ENCODE results near the gene SYNPO2.

SYNPO2 gene, protein sequence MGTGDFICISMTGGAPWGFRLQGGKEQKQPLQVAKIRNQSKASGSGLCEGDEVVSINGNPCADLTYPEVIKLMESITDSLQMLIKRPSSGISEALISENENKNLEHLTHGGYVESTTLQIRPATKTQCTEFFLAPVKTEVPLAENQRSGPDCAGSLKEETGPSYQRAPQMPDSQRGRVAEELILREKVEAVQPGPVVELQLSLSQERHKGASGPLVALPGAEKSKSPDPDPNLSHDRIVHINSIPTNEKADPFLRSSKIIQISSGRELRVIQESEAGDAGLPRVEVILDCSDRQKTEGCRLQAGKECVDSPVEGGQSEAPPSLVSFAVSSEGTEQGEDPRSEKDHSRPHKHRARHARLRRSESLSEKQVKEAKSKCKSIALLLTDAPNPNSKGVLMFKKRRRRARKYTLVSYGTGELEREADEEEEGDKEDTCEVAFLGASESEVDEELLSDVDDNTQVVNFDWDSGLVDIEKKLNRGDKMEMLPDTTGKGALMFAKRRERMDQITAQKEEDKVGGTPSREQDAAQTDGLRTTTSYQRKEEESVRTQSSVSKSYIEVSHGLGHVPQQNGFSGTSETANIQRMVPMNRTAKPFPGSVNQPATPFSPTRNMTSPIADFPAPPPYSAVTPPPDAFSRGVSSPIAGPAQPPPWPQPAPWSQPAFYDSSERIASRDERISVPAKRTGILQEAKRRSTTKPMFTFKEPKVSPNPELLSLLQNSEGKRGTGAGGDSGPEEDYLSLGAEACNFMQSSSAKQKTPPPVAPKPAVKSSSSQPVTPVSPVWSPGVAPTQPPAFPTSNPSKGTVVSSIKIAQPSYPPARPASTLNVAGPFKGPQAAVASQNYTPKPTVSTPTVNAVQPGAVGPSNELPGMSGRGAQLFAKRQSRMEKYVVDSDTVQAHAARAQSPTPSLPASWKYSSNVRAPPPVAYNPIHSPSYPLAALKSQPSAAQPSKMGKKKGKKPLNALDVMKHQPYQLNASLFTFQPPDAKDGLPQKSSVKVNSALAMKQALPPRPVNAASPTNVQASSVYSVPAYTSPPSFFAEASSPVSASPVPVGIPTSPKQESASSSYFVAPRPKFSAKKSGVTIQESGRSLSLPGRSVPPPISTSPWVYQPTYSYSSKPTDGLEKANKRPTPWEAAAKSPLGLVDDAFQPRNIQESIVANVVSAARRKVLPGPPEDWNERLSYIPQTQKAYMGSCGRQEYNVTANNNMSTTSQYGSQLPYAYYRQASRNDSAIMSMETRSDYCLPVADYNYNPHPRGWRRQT

DNA sequence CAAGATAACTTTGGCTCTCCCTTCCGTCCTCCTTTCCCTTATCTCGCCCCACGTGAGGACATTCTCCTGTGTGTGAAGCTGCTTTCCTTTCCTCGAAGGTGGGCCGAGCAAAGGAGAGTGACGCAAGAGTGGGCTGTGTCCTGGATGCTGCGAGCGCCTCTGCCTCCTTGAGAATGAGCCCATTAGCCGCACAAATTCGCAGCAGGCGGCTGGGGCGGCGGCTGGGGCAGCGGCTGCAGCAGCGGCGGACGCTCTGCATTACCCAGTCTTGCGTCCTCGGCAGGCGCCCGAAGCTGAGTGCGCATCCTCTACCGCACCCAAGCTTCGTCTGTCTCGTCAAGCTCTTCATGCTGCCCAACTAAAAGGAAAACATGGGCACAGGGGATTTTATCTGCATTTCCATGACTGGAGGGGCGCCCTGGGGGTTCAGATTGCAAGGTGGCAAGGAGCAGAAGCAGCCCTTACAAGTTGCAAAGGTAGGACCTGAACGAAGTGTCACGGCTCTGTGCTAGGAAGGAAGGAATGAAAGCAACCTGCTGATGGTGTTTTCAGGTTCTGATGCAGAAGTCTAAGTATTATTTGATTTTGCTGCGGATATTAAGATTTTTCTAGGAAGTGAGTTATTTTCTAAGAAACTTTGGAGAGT, at the start of gene SYNPO2:
Gene SYNPO2 (plus strand): TSS at position 189 of the 646 bp plus-strand sequence. CDS start 183 bp downstream, at position 372.
- peak in 1 of 3 experiments; percentile 44 for DNase-seq (ENCODE audit: low read depth in 3 of 3)

DNA sequence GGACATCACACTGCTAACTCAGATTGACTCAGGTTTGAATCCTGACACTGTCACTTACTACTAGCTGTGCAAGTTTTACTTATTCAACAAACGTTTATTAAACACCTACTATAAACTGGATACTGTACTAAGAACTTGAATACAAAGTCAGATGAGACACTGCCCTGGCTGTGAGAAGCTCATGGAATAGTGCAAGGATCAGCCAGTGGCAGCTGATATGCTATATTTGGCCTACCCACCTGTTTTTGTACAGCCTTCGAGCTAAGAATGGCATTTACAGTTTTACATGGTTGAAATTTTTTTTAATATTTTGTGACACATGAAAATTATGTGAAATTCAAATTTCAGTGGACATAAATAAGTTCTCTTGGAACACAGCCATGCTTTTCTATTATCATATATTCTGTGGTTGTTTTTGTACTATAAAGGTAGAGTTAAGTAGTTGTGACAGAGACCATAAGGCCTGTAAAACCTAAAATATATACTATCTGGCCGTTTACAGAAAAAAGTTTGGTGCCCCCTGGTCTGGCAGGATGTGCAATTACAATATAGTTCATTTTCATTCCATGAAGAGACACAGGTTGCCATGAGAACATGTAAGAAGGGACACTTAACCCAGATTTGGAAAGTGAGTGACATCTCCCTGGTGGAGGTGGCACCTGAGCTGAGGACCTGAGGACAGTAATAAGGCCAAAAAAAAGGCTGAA, 49.3 kb upstream of the SYNPO2 start:
- no peak for DNase-seq (ENCODE audit: low read depth in 3 of 3)

DNA sequence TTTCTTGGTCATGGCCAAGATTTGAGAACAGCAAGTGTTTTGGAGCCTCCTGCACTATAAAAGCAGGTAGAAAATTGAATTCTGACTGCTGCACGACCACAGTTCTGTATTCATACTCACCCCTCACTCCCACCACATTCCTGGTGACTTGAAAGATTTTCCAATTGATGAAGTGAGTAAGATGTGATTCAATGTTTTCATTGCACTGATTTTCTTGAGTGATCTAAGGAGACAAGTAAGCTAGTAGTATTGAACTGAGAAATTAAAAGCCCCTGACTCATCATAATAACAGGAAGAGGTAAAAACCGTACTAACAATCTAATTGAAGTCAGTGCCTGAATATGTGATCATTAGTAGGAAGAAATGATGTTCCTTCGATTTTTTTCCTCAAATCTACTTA, 46.6 kb upstream of the SYNPO2 start:
- no peak for DNase-seq (ENCODE audit: low read depth in 3 of 3)

DNA sequence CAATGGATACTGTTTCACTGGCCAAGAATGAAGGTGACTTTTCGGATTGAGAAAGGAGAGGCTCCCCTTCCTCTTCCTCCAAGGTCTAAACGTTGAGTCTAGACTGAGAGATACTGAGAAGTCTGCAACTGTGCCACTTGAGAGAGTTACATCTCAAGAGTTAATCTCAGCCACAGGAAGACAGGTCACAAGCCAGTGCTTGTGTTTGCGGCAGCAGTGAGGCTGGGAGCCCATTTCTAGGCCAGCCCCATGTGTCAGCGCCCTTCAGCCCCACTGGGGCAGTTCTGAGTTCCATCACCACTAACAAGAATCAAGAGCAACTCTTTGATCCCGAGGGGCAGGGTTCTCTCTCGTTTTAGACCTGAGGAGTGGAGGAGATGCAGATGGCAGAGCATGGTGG, 45.4 kb upstream of the SYNPO2 start:
- DNase-seq (ENCODE audit: low read depth in 3 of 3), result no peak

DNA sequence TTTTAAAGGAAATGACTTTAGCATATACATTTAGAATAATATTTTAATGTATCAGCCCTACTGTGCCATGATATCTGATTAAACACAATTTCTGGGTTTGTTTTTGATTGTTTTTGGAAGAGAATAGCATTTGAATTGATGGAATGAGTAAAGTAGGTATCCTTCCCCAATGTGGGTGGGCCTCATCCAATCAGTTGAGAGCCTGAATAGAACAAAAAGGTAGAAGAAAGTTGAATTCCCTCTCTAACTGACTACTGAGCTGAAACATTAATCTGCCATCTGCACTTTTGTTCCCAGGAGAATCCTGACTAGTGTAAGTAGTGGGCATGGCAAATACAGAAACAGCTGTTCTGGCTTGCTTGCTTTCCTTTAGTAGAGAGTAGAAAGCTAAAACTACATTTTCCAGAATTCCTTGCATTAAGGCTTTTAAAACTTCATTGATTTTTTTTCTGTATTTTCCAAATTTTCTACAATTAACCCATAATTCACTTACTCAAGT, 43.1 kb upstream of the SYNPO2 start:
- no peak for DNase-seq (ENCODE audit: low read depth in 3 of 3)

DNA sequence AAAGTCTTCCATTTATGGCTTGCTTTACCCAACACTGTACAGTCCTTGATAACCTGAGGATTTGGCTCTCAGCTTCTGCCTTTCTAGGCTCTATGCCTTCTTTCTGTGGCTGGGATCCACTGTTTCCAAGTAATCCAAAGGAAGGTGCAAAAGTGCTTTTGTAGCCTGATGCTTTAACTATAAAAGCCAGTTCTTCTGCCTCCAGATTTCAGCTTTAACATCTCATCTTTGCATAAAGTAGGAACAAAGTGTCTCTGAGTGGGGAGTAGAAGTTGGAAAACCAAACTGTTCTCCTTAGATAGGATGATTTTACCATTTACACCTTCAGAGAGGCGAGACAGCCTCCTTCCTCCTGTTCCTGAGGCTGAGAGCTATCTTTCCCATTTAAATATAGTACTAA, 41.7 kb upstream of the SYNPO2 start:
- no peak for DNase-seq (ENCODE audit: low read depth in 3 of 3)

DNA sequence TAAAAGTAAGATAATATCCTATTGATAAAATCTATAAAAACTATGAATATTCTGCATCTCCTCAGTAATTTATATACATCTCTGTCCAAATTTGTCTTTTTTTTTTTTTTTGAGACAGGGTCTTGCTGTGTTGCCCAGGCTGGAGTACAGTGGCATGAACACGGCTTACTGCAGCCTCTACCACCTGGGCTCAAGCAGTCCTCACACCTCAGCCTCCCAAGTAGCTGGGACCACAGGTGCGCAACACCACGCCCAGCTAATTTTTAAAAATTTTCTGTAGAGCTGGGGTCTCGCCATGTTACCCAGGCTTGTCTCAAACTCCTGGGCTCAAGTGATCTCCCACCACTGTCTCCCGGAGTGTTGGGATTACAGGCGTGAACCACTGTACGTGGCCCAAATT, 40.4 kb upstream of the SYNPO2 start:
- DNase-seq (ENCODE audit: low read depth in 3 of 3), result no peak

DNA sequence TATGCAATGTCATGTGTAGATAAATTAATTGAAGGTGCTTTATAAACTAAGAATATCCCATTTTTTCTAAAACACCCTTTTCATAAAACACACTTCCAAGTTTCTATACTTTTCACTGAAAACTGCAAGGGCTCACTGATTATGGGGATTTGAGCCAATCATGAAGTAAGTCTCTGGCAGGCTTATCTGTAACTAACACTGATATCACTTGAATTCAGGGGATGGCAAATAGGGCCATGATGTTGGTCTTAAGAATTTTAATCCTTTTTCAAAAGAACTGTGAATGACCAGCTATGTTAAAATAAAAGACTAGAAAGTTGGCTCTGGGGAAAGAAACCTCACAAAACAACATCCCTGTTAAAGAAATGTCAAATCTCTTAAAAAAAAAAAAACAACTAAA, 39.8 kb upstream of the SYNPO2 start:
- DNase-seq (ENCODE audit: low read depth in 3 of 3), result no peak

DNA sequence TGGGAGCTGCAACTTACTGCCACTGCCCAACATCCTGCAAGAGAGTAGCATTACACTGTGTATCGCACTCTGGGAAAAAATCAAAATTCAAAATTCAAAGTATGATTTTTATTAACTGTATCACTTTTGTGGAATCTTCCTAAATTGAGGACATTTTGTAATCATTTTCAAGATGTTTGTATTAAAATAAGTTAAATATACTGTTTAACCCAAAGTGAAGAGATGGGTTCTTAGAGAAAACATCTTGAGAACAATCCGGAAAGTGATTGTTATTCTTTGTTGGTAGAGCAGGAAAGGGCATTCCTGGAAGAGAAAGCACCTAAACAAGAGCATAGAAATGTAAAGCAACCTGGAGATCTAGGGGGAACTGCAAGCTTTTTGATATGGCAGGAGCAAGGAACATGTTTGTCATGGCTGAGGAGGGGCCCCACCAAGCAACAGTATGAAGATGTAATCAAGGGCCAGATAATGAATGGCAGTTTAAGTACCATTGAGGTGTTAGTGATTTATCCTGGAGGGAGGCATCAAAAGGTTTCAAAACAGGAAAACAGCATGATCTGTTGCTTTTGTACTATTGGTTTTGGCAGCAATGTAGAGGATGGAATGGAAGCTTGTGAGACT, 38.7 kb upstream of the SYNPO2 start:
- DNase-seq (ENCODE audit: low read depth in 3 of 3), result no peak

DNA sequence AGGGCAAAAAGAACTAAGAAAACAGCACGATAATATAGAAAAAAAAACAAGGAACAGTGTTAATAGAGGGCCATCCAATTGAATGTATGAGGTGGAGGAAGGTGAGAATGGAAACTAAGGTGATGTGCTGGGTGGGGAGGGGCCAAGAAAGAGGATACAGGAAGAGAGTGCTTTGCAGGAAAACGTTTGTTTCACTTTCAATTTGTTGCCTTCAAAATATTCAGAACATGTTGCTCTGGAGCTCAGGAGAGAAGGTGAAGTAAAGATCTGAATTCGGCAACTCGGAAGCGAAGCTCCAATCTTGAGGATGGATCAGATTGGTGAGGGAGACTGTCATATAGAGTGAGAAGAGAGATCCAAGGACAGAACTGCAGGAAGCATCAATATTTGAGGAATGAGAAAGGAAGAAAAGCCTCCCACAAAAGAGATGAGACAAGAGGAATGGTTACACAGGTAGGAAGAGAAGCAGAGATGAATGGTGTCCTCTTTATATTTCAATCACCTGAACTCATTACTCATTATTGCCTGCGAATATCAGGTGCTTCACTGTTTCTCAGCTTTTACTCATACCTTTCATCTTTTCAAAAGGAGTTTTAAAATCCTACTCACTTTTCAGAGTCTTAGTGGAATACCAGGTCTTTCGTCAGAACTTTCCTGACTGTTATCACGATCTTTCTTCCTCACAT, 38.0 kb upstream of the SYNPO2 start:
- no peak for DNase-seq (ENCODE audit: low read depth in 3 of 3)

DNA sequence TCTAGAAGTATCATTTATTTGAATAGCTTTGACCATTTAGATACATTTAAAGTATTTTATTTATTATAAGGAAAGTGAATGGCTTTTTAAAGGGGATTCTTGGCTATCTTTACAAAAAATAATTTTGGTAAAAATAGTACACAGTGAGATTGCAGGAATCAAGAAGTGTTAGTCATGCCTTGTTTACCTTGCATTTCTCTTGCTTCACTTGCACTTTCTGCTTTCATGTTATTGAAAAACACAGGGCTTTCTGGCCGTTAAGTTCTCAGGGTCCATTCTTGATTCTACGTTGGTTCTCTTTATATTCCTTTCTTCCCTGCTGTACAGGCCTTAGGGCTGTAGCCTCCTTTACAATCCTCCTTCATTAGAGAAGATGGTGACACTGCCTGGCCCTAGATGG, 30.9 kb upstream of the SYNPO2 start:
- DNase-seq (ENCODE audit: low read depth in 3 of 3), result no peak

DNA sequence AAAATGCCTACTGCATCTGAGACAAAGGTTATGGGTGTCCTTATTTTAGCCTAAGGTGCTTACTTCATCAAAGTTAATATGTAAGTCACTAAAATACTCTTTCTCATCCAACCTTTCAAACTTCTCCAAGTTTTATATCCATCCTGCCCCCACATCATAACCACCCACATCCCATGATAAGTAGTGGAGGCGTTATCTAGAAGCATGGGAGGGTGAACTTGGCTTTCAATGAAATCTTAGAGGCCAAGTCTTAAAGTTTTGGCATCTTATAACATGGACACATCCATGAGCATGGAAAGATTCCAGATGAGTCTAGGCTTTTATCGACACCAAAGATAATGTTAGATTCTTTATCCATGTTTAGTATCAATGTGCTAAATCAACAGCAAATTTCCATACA, 29.9 kb upstream of the SYNPO2 start:
- no peak for DNase-seq (ENCODE audit: low read depth in 3 of 3)

DNA sequence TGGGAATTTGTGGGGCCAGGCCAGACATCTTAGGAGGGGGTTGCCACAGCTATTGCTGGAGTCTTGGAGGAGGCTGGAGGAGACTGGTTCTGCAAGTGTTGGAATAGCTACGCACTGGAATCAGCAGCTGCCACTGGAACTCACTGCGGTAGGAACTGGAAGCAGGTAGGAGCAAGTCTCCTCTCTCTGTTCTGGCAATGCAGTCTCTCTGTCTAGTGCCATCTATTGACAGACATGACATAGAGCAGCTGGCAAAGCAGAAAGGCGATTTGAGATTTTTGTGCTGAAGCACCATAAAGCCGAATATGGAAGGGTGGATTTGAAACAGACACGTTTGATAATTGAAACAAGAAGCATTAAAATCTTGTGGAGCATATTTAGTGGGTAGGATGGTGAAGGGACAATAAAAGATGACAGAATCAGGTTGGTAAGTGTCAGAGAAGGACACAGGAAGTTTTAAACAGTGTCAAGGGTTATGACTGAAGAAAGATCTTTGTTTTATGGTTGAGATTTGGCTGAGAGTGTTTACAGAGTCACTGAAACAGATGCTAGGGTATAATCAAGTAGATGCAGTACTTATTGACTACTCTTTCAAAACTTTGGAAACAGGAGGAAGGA, 23.5 kb upstream of the SYNPO2 start:
- no peak for DNase-seq (ENCODE audit: low read depth in 3 of 3)

DNA sequence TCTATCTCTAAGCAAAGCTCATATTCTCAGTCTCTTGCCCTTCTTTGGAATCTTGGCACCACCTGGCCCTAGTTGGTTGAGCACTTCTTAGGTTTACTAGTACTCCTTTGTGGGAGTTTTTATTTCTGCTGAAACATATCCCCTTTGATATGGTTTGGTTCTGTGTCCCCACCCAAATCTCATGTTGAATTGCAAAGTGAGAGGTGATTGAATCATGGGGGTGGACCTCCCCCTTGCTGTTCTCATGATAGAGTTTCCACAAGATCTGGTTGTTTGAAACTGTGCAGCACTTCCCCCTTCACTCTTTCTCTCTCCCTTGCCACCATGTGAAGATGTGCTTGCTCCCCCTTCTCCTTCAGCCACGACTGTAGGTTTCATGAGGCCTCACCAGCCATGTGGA, 22.2 kb upstream of the SYNPO2 start:
- DNase-seq (ENCODE audit: low read depth in 3 of 3), result no peak

DNA sequence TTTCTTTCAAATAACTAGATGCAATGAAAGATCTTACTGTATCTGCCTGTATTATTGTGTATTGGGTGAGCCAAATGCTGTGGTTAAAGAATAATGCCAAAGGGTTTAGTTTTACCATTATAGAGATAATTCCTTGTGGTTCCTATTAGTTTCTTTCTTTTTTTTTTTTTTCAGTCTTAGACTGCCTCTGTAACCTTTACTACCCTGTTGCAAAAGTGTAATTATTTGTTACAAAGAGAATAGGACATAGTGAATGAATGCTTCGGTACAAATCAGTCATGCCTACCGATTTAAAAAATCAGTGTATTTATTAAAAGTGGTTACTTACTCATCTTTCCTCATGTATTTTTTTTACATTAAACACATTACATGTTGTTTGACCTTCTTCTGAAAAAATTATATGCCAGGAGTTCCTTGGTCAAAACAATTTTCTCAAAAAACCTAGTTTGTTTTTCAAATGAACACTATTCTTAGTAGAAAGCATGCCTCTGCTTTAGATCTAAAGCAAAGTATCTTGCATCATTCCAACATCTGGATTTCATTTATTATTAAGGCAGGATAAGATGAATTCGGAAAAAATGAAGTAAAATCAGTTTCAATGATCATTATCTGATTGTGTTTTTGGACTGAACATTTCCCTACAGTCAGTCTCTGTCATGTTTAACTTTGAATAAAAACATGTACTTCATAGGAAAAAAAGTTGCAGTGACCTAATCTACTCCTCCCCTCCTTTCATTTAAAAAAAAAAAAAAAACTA, 21.2 kb upstream of the SYNPO2 start:
- no peak for DNase-seq (ENCODE audit: low read depth in 3 of 3)

DNA sequence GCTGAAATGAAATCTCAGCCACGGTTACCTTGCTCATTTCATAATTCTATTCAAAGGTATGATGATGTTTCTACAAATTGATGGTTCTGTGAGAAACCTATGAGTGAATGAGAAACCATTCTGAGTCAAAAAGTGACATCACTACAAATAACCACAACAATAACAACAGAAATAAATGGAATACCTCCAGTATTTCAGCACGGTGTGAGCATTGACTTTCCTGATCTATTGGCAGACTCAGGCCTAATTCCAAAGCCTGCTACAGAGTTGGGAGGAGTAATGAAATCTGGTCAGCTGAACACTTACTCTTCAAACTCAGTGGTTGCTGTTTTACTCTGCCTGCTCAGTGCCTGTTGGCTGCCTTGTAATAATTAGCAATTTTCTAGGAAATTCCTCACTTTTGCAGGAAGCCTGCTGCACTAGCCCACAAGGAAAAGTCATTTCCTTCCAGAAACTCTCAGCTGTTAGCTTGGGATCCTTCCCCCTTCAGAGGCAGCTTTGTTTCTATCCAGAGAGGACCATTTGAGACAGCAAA, 18.8 kb upstream of the SYNPO2 start:
- DNase-seq (ENCODE audit: low read depth in 3 of 3), result no peak

DNA sequence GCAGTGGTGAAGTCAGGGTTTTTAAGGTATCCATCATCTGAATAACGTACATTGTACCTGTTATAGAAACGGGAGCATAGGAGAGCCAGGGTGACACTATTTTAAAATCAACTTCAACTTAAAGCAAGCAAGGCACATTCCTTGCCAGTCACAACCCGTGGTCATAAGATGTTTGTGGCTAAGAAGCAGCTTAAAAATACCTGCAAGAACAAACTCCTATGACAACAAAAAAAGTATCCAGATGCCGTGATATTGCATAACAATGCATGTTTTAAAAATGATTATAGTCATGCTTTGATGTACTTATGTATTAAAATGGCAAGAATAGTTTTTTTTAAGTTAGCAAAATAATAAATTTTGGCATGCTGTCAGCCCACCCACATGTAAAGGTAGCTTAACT, 16.5 kb upstream of the SYNPO2 start:
- no peak for DNase-seq (ENCODE audit: low read depth in 3 of 3)

DNA sequence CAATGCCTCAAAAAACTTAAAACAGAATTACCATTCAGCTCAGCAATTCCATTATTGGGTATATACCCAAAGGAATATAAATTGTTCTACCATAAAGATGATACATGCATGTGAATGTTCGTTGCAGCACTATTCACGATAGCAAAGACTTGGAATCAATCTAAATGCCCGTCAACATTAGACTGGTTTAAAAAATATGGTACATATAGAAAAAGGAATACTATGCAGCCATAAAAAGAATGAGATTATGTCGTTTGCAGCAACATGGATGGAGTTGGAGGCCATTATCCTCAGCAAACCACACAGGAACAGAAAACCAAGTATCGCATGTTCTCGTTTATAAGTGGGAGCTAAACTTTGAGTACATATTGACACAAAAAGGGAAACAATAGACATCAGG, 10.9 kb upstream of the SYNPO2 start:
- no peak for DNase-seq (ENCODE audit: low read depth in 3 of 3)
